ENCODE measurements around the gene CTSD. TPM values are rescaled to one million over a fixed set of nuclear protein-coding genes. Genes with fewer than 3 reads are reported as not detected.

Gene CTSD
- total and polyA plus RNA-seq, 11 donors: 420 to 1,779 (median 722) TPM

DNA sequence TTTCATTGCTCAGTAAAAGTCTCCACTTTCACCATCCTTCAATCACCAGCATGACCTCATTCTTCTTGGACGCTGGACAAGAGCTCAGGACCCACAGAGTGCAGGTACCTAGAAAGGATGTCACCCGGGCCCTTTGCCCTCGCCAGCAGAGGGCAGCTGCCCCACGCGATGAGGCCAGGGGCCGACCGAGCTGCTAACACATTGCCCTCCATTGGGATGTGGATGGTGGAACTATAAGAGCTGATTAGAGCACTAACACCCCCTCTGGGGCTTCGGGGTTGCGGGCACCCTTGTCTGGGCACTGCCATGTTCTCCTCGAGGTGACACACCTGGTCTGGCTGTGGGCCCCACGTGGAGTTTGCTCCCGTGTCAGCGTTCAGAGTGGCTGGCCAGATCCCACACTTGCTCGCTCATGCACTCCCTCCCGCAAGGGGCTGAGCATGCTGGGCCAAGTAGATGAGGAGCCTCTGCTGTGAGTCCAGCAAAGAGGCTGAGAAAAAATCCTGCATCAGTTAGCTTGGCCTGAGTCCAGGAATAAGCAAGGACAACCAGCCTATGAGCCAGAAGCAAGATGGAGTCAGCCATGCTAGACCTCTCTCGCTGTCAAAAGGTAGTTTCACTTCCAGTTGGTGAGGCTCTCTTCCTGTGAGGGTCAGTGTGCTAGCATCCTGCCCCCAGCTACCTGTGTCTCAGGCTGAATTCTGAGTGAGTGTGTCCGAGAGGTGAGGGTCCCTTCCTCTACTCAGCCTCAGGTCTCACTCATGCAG lies 56.9 kb downstream of the CTSD start:
- no peaks in the 10 kb centered on the region for H3K36me3 ChIP-seq
- no peak overlapping the region for H3K27ac ChIP-seq
- H3K9me3 ChIP-seq: no peaks in the 10 kb centered on the region
- H3K4me3 ChIP-seq: no peak overlapping the region
- WGBS, 4 donors: 77 to 88% (median 85%) methylated on average over 6 to 17 of the region's 17 CpGs
- peaks cover 0 to 6% (median 0%) of the 10 kb centered on the region in 9 donors for H3K27me3 ChIP-seq
- intact Hi-C loops (cut with DNase I): loop anchor here in 1 of 10 donors (5.0 kb wide), 1 partner anchor 100 kb away; no protein-coding TSS in a partner anchor
- H3K4me1 ChIP-seq: no peaks in the 10 kb centered on the region
- ATAC-seq (peak in 3 of 4 donors; percentile 70 to 90 (median 74)), DNase-seq (peak in 1 of 5 donors; percentile 44)
- no peak for TF ChIP-seq POLR2A (IDR thresholded peaks at IDR 0.05)
- TF ChIP-seq, protein P1, sequence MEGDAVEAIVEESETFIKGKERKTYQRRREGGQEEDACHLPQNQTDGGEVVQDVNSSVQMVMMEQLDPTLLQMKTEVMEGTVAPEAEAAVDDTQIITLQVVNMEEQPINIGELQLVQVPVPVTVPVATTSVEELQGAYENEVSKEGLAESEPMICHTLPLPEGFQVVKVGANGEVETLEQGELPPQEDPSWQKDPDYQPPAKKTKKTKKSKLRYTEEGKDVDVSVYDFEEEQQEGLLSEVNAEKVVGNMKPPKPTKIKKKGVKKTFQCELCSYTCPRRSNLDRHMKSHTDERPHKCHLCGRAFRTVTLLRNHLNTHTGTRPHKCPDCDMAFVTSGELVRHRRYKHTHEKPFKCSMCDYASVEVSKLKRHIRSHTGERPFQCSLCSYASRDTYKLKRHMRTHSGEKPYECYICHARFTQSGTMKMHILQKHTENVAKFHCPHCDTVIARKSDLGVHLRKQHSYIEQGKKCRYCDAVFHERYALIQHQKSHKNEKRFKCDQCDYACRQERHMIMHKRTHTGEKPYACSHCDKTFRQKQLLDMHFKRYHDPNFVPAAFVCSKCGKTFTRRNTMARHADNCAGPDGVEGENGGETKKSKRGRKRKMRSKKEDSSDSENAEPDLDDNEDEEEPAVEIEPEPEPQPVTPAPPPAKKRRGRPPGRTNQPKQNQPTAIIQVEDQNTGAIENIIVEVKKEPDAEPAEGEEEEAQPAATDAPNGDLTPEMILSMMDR (IDR thresholded peaks at IDR 0.05): peak in 11 of 12 donors; percentile 9 to 50 (median 29)

DNA sequence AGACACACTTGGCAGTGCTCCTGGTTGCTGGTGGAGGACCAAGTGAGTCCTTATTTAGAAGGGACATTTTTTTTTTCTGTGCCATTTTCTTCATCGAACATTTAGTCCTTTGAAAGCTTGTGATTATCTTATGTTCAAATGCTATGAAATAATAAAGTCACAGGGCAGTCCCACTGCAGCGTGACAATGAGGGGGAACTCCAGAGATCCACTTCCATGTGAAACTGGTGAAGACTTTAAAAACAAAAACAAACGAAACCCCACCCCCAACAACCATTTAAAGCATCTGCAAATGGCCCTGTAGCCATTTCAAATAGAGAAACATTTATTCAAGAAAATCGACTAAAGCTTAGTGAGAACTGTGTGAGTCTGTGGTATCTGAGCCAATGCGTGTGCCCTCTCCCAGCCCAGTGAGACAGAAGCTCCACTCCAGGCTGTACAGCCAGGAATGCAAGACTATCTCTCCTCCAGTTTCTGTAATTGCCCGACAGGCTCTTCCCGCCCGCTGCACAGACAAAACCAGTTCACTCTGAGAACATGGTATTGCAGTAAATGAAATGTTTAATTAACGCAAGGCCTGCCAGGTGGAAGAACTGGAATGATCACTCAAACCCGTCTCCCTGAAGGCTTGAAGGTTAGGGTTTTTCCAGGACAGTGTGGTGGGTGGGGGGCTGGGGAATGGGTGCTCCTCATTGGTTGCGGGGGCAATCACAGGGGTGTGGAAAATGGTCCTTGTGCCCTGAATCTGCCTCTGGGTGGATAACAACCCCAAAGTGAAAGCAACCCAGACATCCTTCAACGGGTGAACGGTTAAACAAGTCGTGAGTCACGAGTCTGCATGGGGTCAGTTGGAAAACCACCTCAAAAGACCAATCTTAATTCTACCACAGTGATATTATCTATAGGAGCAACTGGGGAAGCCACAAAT lies 58.3 kb downstream of the CTSD start:
- no peak overlapping the region for H3K27ac ChIP-seq
- H3K36me3 ChIP-seq: no peaks in the 10 kb centered on the region
- no peaks in the 10 kb centered on the region for H3K9me3 ChIP-seq
- peaks cover 0 to 6% (median 0%) of the 10 kb centered on the region in 9 donors for H3K27me3 ChIP-seq
- WGBS, 4 donors: 77 to 81% (median 78%) methylated on average over 15 of the region's 15 CpGs
- H3K4me3 ChIP-seq: no peak overlapping the region
- intact Hi-C loops (cut with DNase I): loop anchor here in 1 of 10 donors (5.0 kb wide), 1 partner anchor 102 kb away; no protein-coding TSS in a partner anchor
- ATAC-seq: peak in 1 of 4 donors; percentile 31
- no peak for DNase-seq
- TF ChIP-seq, protein P1 (IDR thresholded peaks at IDR 0.05): no peak
- no peak for TF ChIP-seq POLR2A (IDR thresholded peaks at IDR 0.05)
- no peaks in the 10 kb centered on the region for H3K4me1 ChIP-seq

DNA sequence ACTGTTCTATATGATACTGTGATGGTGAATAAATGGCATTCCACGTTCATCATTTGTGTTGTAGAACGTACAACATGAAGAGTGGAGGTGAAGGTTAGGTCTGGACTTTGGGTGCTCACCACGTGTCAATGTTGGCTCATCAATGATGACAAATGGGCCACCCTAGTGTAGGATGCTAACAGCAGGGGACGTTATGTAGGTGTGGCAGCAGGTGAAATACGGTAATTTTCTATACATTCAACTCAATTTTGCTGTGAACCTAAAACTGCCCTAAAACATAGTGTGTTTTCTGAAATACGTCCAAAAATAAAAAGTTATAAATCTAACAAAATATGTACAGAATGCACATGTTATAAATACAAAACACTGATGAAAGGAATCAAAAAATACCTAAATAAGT lies 60.6 kb downstream of the CTSD start:
- DNase-seq: no peak
- Histone ChIP-seq H3K27ac (no peak overlapping the region), H3K36me3 (no peaks in the 10 kb centered on the region), H3K27me3 (peaks cover 0 to 6% (median 0%) of the 10 kb centered on the region in 9 donors), H3K4me3 (no peak overlapping the region), H3K4me1 (no peaks in the 10 kb centered on the region), H3K9me3 (no peaks in the 10 kb centered on the region)
- no peak for ATAC-seq
- 82 to 87% (median 85%) methylated on average over 6 of the region's 6 CpGs for WGBS, 4 donors
- TF ChIP-seq, protein P1 (IDR thresholded peaks at IDR 0.05): no peak
- no peak for TF ChIP-seq POLR2A (IDR thresholded peaks at IDR 0.05)
- intact Hi-C loops (cut with DNase I): no loop called here

Other genes with a start within 250 kb of the CTSD start
- 10 to 100 TPM in 8 of 9 donors, 1 to 10 TPM in 1; 9.8 to 29.9 (median 17.1) TPM for gene DUSP8, start 191.7 kb downstream of the CTSD start, total RNA-seq
- gene DUSP8, start 191.7 kb downstream of the CTSD start, polyA plus RNA-seq: 10 to 100 TPM; 10.9 to 12.8 TPM
- not detected for gene KRTAP5-1, start 178.6 kb downstream of the CTSD start, total RNA-seq
- not detected for gene KRTAP5-1, start 178.6 kb downstream of the CTSD start, polyA plus RNA-seq
- not detected for gene KRTAP5-2, start 165.6 kb downstream of the CTSD start, total RNA-seq
- not detected for gene KRTAP5-2, start 165.6 kb downstream of the CTSD start, polyA plus RNA-seq
- gene KRTAP5-3, start 155.5 kb downstream of the CTSD start, total RNA-seq: not detected
- gene KRTAP5-3, start 155.5 kb downstream of the CTSD start, polyA plus RNA-seq: not detected
- gene KRTAP5-4, start 141.8 kb downstream of the CTSD start, total RNA-seq: not detected
- not detected for gene KRTAP5-4, start 141.8 kb downstream of the CTSD start, polyA plus RNA-seq
- not detected for gene KRTAP5-5, start 134.2 kb downstream of the CTSD start, total RNA-seq
- gene KRTAP5-5, start 134.2 kb downstream of the CTSD start, polyA plus RNA-seq: not detected
- gene KRTAP5-6, start 66.7 kb downstream of the CTSD start, total RNA-seq: not detected
- gene KRTAP5-6, start 66.7 kb downstream of the CTSD start, polyA plus RNA-seq: not detected
- 1 to 10 TPM in 1 of 9 donors, under 1 TPM in 8; 0.23 to 3.6 (median 0.56) TPM for gene IFITM10, start 13.3 kb downstream of the CTSD start, total RNA-seq
- under 1 TPM; 0.12 to 0.19 TPM for gene IFITM10, start 13.3 kb downstream of the CTSD start, polyA plus RNA-seq
- not detected for gene SYT8, start 71.1 kb upstream of the CTSD start, total RNA-seq
- gene SYT8, start 71.1 kb upstream of the CTSD start, polyA plus RNA-seq: under 1 TPM in 1 of 2 donors, not detected in 1; 0.08 TPM
- 1 to 10 TPM in 1 of 9 donors, under 1 TPM in 1, not detected in 7; 0.72 to 3.3 TPM for gene TNNI2, start 75.1 kb upstream of the CTSD start, total RNA-seq
- gene TNNI2, start 75.1 kb upstream of the CTSD start, polyA plus RNA-seq: under 1 TPM in 1 of 2 donors, not detected in 1; 0.22 TPM
- gene LSP1, start 89.2 kb upstream of the CTSD start, total RNA-seq: 10 to 100 TPM; 11.4 to 86.8 (median 16.4) TPM
- 10 to 100 TPM; 10.0 to 20.6 TPM for gene LSP1, start 89.2 kb upstream of the CTSD start, polyA plus RNA-seq
- 1 to 10 TPM in 8 of 9 donors, under 1 TPM in 1; 0.81 to 5.1 (median 2.4) TPM for gene PRR33, start 128.0 kb upstream of the CTSD start, total RNA-seq
- 1 to 10 TPM in 1 of 2 donors, under 1 TPM in 1; 0.08 to 4.6 TPM for gene PRR33, start 128.0 kb upstream of the CTSD start, polyA plus RNA-seq
- 10 to 100 TPM; 17.1 to 84.5 (median 49.0) TPM for gene TNNT3, start 155.8 kb upstream of the CTSD start, total RNA-seq
- gene TNNT3, start 155.8 kb upstream of the CTSD start, polyA plus RNA-seq: 10 to 100 TPM; 40.8 to 45.5 TPM
- gene MRPL23, start 183.4 kb upstream of the CTSD start, total RNA-seq: 100 to 1,000 TPM in 2 of 9 donors, 10 to 100 TPM in 7; 44.0 to 183 (median 76.1) TPM
- 100 to 1,000 TPM; 141 to 183 TPM for gene MRPL23, start 183.4 kb upstream of the CTSD start, polyA plus RNA-seq
- 1,000 to 10,000 TPM in 1 of 9 donors, 100 to 1,000 TPM in 8; 303 to 1,545 (median 463) TPM for gene H19, start 233.9 kb upstream of the CTSD start, total RNA-seq
- gene H19, start 233.9 kb upstream of the CTSD start, polyA plus RNA-seq: 1,000 to 10,000 TPM in 1 of 2 donors, 100 to 1,000 TPM in 1; 627 to 1,006 TPM